ENCODE measurements around the gene GDF10.

DNA sequence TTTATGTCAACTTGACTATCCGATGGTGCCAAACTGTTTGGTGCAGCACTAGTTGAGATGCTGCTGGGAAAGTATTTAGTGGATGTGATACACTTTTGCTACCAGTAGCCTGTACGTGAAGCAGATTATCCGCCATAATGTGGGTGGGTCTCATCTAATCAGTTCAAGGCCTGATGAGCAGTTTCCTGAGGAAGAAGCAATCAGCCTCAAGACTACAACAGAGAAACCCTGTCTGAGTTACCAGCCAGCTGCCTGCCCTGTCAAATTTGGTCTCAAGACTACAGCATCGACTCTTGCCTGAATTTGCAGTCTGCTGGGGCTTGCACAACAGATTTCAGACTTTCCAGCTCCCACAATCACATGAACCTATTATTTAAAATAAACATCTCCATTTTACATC lies 37.3 kb downstream of the GDF10 start:
- TF ChIP-seq CTCF (IDR thresholded peaks at IDR 0.05) (no peak), ZFX (IDR thresholded peaks at IDR 0.05; ENCODE audit: borderline replicate concordance) (no peak)
